Measurements from ENCODE around the gene ZNF394. TPM values are rescaled to one million over a fixed set of nuclear protein-coding genes. Genes with fewer than 3 reads are reported as not detected.

ZNF394 gene
- total and polyA plus RNA-seq, 9 of the 15 experiments (the other 6 are each of a cell fraction or from before 2014, with no cell fraction given) = 2.9 to 32.2 (median 24.2) TPM

- TF ChIP-seq MAZ (CRISPR knock-in tag; conservative IDR thresholded peaks at IDR 0.05 in 1 of 2, IDR thresholded peaks at IDR 0.05 in 1 of 2) = no peak
- no peak for TF ChIP-seq TSC22D4 (tag; IDR thresholded peaks at IDR 0.05)
- TF ChIP-seq BHLHE40 (IDR thresholded peaks at IDR 0.05; ENCODE audit: low read length) = no peak
- TF ChIP-seq, protein P1, sequence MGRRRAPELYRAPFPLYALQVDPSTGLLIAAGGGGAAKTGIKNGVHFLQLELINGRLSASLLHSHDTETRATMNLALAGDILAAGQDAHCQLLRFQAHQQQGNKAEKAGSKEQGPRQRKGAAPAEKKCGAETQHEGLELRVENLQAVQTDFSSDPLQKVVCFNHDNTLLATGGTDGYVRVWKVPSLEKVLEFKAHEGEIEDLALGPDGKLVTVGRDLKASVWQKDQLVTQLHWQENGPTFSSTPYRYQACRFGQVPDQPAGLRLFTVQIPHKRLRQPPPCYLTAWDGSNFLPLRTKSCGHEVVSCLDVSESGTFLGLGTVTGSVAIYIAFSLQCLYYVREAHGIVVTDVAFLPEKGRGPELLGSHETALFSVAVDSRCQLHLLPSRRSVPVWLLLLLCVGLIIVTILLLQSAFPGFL (CRISPR knock-in tag; IDR thresholded peaks at IDR 0.05) = 0 out of 2 replicates have a peak, but pooled peaks have one; percentile 59
- no peak for TF ChIP-seq PHF21A (IDR thresholded peaks at IDR 0.05; ENCODE audit: borderline replicate concordance, low read depth)
- no peak for TF ChIP-seq ZBTB33 (CRISPR knock-in tag; IDR thresholded peaks at IDR 0.05)
- peak in 1 of 2 experiments; percentile 33; a peak in 2 of 4 replicates for TF ChIP-seq RAD21 (CRISPR knock-in tag; conservative IDR thresholded peaks at IDR 0.05 in 1 of 2, IDR thresholded peaks at IDR 0.05 in 1 of 2)
- TF ChIP-seq HNRNPH1 (optimal IDR thresholded peaks at IDR 0.05; ENCODE audit: low read depth, low read length) = no peak
- no peak for TF ChIP-seq HCFC1 (IDR thresholded peaks at IDR 0.05; ENCODE audit: low read depth, low read length)
- TF ChIP-seq ZNF23 (CRISPR knock-in tag; IDR thresholded peaks at IDR 0.05) = no peak
- TF ChIP-seq SMARCC2 (IDR thresholded peaks at IDR 0.05; ENCODE audit: low read depth) = no peak
- 0 out of 2 replicates have a peak, but pooled peaks have one; percentile 32 for TF ChIP-seq NFATC3 (IDR thresholded peaks at IDR 0.05)
- TF ChIP-seq ZNF79 (CRISPR knock-in tag; IDR thresholded peaks at IDR 0.05; ENCODE audit: low read depth) = no peak
- no peak for TF ChIP-seq HNRNPUL1 (IDR thresholded peaks at IDR 0.05; ENCODE audit: low read length)
- TF ChIP-seq SMAD1 (IDR thresholded peaks at IDR 0.05; ENCODE audit: low read depth, low read length, partially characterized antibody) = peak; percentile 25
- no peak for TF ChIP-seq SRSF3 (IDR thresholded peaks at IDR 0.05; ENCODE audit: insufficient read depth, low read length)
- no peak for TF ChIP-seq THRA (IDR thresholded peaks at IDR 0.05)
- TF ChIP-seq SFPQ (IDR thresholded peaks at IDR 0.05; ENCODE audit: low read depth, low read length) = no peak
- TF ChIP-seq CTCF (IDR thresholded peaks at IDR 0.05 in 2 of 3, conservative IDR thresholded peaks at IDR 0.05 in 1 of 3; ENCODE audit: insufficient read depth in 2 of 3, low read depth in 1 of 3, low read length in 3 of 3) = peak; percentile 54 to 74 (median 60)
- no peak for TF ChIP-seq ZKSCAN8 (CRISPR knock-in tag; IDR thresholded peaks at IDR 0.05)
- TF ChIP-seq SETDB1 (IDR thresholded peaks at IDR 0.05; ENCODE audit: low read length) = no peak
These were observed 41.0 kb downstream of the ZNF394 start (continued) for GRCh38 chr7:99459087-99459486.

All from K562 (cell line).